Gastroesophageal sphincter (tissue), 3 donors: ENCODE data around the gene STPG4.

ENCODE experiments used
- CTCF ChIP-seq, 4 experiments: fragments of 200-600 bp in 2 of 4; fragments of 450-650 bp in 2 of 4; sonication (generic) in 1 of 4; IDR thresholded peaks; one replicate each; pipeline ENCODE4 v1.5.1; 2017 to 2019; ENCODE audit warnings: antibody characterized with exemption in 4 of 4, mild to moderate bottlenecking in 2 of 4, moderate library complexity in 2 of 4
- EP300 ChIP-seq: sonication (generic); formaldehyde crosslinking; IDR thresholded peaks from one replicate; pipeline ENCODE4 v1.6.1; 2017; ENCODE audit warnings: antibody characterized with exemption, mild to moderate bottlenecking
- POLR2A ChIP-seq, 2 donors: fragments of 450-650 bp; IDR thresholded peaks; one replicate each; pipeline ENCODE4 v1.6.1; 2017; ENCODE audit warnings: antibody characterized with exemption in 2 of 2, mild to moderate bottlenecking in 2 of 2, moderate library complexity in 1 of 2
- POLR2AphosphoS5 ChIP-seq: sonication (generic); formaldehyde crosslinking; IDR thresholded peaks from one replicate; pipeline ENCODE4 v1.6.1; 2017; ENCODE audit warnings: antibody characterized with exemption

- TF ChIP-seq CTCF (IDR thresholded peaks at IDR 0.05) (no peak), POLR2AphosphoS5 (no peak), EP300 (no peak), POLR2A (IDR thresholded peaks at IDR 0.05) (no peak)
These were observed 106.2 kb downstream of the STPG4 start for GRCh38 chr2:47048801-47049480.
